Upper lobe of left lung (tissue), 6 donors: ENCODE measurements around the gene ARHGAP26. TPM values are rescaled to one million over a fixed set of nuclear protein-coding genes. Genes with fewer than 3 reads are reported as not detected.

ENCODE experiments used
- ATAC-seq, 2 donors: fragments of 200-7000 bp; cut with Tn5 transposase; one replicate each; pipeline ENCODE4 v1.9.1; 2022; ENCODE audit warnings: mild to moderate bottlenecking in 2 of 2, moderate library complexity in 2 of 2; ENCODE audit not compliant: low FRiP score in 2 of 2
- DNase-seq, 2 donors: peaks; one replicate each; pipeline ENCODE4 v3.0.0-alpha.2; 2019 to 2020
- H3K27ac ChIP-seq, 4 donors: fragments of 200-600 bp; sonication (generic); one replicate each; pipeline ENCODE4 v1.5.1; 2016 to 2019
- H3K27me3 ChIP-seq, 4 donors: fragments of 200-600 bp; sonication (generic); one replicate each; pipeline ENCODE4 v1.5.1; 2017 to 2019
- H3K36me3 ChIP-seq, 4 donors: fragments of 200-600 bp; sonication (generic); one replicate each; pipeline ENCODE4 v1.5.1; 2016 to 2019
- H3K4me1 ChIP-seq, 4 donors: fragments of 200-600 bp; sonication (generic); one replicate each; pipeline ENCODE4 v1.5.1; 2018 to 2019
- H3K4me3 ChIP-seq, 4 donors: fragments of 200-600 bp; sonication (generic); one replicate each; pipeline ENCODE4 v1.5.1; 2017 to 2019; ENCODE audit warnings: mild to moderate bottlenecking in 2 of 4, moderate library complexity in 1 of 4
- H3K9me3 ChIP-seq, 4 donors: fragments of 200-600 bp; sonication (generic); one replicate each; pipeline ENCODE4 v1.5.1; 2018 to 2019
- CTCF ChIP-seq, 6 experiments: fragments of 450-650 bp in 4 of 6; fragments of 200-600 bp in 2 of 6; sonication (generic) in 2 of 6; IDR thresholded peaks; one replicate each; pipeline ENCODE4 v1.5.1; 2016 to 2019; ENCODE audit warnings: antibody characterized with exemption in 6 of 6
- EP300 ChIP-seq, 4 donors: sonication (generic); formaldehyde crosslinking; IDR thresholded peaks; one replicate each; pipeline ENCODE4 v1.5.1; 2017; ENCODE audit warnings: antibody characterized with exemption in 4 of 4, control low read depth in 2 of 4
- POLR2A ChIP-seq, 4 donors: fragments of 450-650 bp; IDR thresholded peaks; one replicate each; pipeline ENCODE4 v1.5.1; 2016 to 2017; ENCODE audit warnings: antibody characterized with exemption in 4 of 4, mild to moderate bottlenecking in 2 of 4
- POLR2AphosphoS5 ChIP-seq, 2 donors: sonication (generic); formaldehyde crosslinking; IDR thresholded peaks; one replicate each; pipeline ENCODE4 v1.5.1; 2017; ENCODE audit warnings: antibody characterized with exemption in 2 of 2
- WGBS, 2 donors: methylation state at CpG; one replicate each; pipeline ENCODE4 v1.1.5; 2017 to 2018; 5-methylcytosine and 5-hydroxymethylcytosine counted together
- total RNA-seq, 6 donors: library from RNA; depleted of rRNA in 4 of 6; stranded (reverse); fragments of >200 nt in 4 of 6; gene quantifications; one replicate each; pipeline versions ENCODE4 v1.1.0 to v1.2.1, GENCODE V29; 2016 to 2021
- donor health status: DM: no; HTN: no; CAD: no; lungs with moderate emphysema.
- donor health status: DM: no; HTN: yes; CAD: no; lungs with severe emphysema.

ARHGAP26 gene
- total RNA-seq, 6 donors from 2014 or later = 34.9 to 90.1 (median 38.9) TPM

DNA sequence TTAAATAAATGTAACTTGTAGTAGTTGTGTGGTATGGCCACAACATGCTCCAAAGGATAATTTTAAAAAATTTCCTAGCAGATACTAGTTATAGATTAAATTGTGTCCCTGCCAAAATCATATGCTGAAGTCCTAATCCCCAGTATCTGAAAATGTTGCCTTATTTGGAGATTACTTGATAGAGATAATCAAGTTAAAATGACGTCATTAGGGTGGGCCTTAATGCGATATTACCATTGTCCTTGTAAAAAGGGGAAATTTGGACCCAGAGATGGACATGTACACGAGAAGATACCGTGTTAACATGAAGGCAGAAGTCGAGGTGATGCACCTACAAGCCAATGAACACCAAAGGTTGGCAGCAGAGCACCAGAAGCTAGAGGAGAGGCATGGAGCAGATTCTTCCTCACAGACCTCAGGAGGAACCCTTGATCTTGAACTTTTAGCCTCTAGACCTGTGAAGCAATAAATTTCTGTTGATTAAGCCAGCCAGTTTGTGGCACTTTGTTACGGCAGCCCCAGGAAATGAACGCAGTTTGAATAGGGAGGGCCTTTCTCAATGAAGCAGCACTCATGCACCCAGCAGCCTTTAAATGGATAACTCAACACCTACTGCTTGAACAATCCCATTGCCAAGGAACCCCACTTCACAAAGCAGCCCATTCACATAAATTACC lies 148.9 kb downstream of the ARHGAP26 start:
- DNase-seq (no peak), ATAC-seq (no peak)
- Histone ChIP-seq H3K9me3 (no peaks in the 10 kb centered on the region), H3K36me3 (peaks cover 0 to 17% (median 0%) of the 10 kb centered on the region in 4 donors), H3K27ac (no peak overlapping the region), H3K4me3 (no peak overlapping the region), H3K4me1 (peaks cover 11 to 21% (median 15%) of the 10 kb centered on the region in 4 donors), H3K27me3 (no peaks in the 10 kb centered on the region)
- 83 to 90% methylated on average over 7 of the region's 7 CpGs for WGBS, 2 donors
- no peak for TF ChIP-seq CTCF (IDR thresholded peaks at IDR 0.05)
- TF ChIP-seq POLR2AphosphoS5 (IDR thresholded peaks at IDR 0.05) = no peak
- TF ChIP-seq EP300 (IDR thresholded peaks at IDR 0.05) = no peak
- TF ChIP-seq POLR2A (IDR thresholded peaks at IDR 0.05) = no peak

DNA sequence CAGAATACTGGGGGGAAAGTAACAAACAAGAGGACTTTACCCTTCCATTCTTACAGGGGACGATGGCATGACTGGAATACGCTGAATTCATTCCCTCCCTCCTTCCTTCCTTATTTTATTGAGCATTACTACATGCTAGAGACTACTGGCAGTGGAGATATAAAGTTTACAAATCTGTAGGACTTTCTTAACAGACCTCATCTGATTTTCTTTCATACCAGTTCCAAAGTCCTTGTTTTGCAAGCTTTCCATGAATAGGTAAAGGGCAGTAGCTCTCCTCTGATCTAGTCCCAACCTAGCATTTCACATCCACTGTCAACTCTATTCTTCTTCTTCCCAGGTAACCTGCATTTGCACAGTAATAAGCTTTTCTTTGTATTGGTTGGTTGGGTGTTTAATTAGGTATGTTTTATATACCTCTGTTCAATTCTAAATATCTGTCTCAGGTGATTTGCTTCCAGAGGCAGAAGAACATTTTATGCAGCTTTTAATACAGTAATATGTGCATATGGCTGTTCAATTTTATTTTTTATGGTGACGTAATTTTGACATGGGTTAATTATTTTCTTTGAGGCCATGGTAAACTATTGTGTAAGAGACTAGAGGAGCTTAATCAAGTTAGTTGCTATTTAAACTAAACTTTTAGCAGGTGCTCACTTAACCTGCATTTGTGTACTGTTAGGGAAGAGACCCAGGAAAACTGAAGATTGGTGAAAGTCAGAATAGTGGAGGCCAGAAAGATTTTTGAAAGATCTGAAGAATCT lies 150.9 kb downstream of the ARHGAP26 start:
- WGBS, 2 donors = 58 to 85% methylated on average over 3 of the region's 3 CpGs
- ATAC-seq (no peak), DNase-seq (no peak)
- no peak overlapping the region for H3K4me3 ChIP-seq
- no peak overlapping the region for H3K27ac ChIP-seq
- TF ChIP-seq CTCF (IDR thresholded peaks at IDR 0.05) = no peak
- TF ChIP-seq EP300 (IDR thresholded peaks at IDR 0.05) = no peak
- H3K9me3 ChIP-seq = no peaks in the 10 kb centered on the region
- peaks cover 0 to 10% (median 0%) of the 10 kb centered on the region in 4 donors for H3K36me3 ChIP-seq
- peaks cover 24 to 37% (median 34%) of the 10 kb centered on the region in 4 donors for H3K4me1 ChIP-seq
- H3K27me3 ChIP-seq = no peaks in the 10 kb centered on the region

DNA sequence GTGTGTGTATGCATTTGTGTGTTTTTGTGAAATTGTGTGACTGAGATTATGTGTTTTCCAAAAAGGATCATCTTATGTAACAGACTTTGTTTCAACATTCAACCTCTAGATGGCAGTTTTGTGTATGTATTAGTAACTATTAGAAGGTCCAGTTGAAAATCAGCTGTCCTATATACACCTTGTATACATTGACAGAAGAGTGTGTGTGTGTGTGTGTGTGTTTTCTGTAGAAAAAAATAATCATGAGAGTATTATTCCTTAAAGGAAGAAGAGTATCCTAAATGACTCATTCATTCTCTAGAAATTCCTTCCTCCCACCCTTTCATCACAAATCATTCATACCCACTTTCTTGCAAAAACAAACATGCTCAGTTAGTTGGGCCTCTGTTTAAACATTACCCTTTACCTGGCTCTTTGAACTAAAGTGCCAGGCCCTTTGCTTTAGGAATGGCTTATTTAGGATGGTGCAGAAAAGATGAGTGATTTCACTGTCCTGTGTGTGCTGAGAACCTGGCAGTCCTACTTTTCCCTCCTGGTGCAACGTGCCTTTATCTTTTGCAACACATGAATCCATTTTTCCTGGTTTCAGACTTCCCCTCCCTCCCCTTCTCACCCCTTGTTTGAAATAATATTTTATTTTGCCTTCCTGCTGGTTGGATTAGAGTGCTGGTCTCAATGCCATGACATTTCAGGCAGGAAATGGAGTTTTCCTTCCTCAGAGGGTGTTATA lies 152.2 kb downstream of the ARHGAP26 start:
- 37 to 46% methylated on average over 1 of the region's 1 CpG for WGBS, 2 donors
- Histone ChIP-seq H3K4me1 (peaks cover 31 to 44% (median 40%) of the 10 kb centered on the region in 4 donors), H3K36me3 (no peaks in the 10 kb centered on the region), H3K27ac (peak overlapping the region in 1 of 4 donors; percentile 6), H3K4me3 (no peak overlapping the region), H3K27me3 (no peaks in the 10 kb centered on the region), H3K9me3 (no peaks in the 10 kb centered on the region)
- TF ChIP-seq POLR2AphosphoS5 (IDR thresholded peaks at IDR 0.05) = no peak
- peak in 4 of 6 experiments; percentile 26 to 54 (median 45) for TF ChIP-seq CTCF (IDR thresholded peaks at IDR 0.05)
- ATAC-seq = peak in 1 of 2 donors; percentile 56
- DNase-seq = no peak

DNA sequence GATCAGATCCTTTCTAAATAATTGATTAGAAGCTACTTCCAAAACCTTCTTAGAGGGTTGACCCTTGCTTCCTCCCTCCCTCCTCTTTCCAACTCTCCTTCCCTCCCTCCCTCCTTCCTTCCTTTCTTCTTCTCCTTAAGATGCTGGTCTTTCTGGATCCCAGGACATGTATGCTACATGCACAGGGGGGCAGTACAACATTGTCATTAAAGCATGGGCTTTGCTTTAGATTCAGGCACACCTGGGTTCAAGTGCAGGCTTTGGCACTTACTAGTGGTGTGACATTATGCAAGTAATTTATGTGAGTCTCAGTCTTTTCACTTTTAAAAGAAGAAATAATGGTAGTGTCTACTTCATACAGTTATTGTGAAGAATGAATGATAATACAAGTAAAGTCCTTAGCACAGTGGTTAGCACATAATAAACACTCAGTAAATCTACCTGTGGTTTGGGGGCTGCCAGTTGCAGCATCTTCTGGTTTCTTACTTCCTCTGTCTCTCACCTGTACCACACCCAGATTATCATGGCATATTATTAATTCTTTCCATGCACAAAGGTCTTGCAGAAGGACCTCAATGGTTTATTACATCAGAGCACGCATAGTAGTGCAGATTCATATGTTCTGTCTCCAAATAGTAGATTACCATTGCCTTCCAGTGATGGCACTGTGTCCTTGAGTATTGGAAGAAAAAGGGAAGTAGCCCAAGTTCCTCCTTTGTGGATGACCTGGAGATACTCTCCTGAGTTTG lies 154.1 kb downstream of the ARHGAP26 start:
- DNase-seq (no peak), ATAC-seq (peak in 1 of 2 donors; percentile 46)
- Histone ChIP-seq H3K27ac (peak overlapping the region in 1 of 4 donors; percentile 81), H3K27me3 (no peaks in the 10 kb centered on the region), H3K4me3 (no peak overlapping the region), H3K9me3 (no peaks in the 10 kb centered on the region), H3K36me3 (no peaks in the 10 kb centered on the region), H3K4me1 (peaks cover 33 to 50% (median 41%) of the 10 kb centered on the region in 4 donors)
- WGBS, 2 donors = 74 to 76% methylated on average over 1 of the region's 1 CpG
- no peak for TF ChIP-seq EP300 (IDR thresholded peaks at IDR 0.05)
- TF ChIP-seq POLR2A (IDR thresholded peaks at IDR 0.05) = no peak
- no peak for TF ChIP-seq POLR2AphosphoS5 (IDR thresholded peaks at IDR 0.05)
